Fibroblast of skin of back (primary cell): ENCODE data around the gene SVEP1.

Experiments used
- DNase-seq: peaks from one replicate; pipeline ENCODE4 v3.0.0-alpha.2; 2013

SVEP1 gene

GRCh38 chr9:110521206-110521605, 58.3 kb downstream of the SVEP1 start:
- no peak for DNase-seq

- peak; percentile 32 for DNase-seq
Observed at GRCh38 chr9:110520120-110520701, 59.3 kb downstream of the SVEP1 start.

GRCh38 chr9:110517483-110517882, 62.1 kb downstream of the SVEP1 start:
- DNase-seq, result no peak

DNA sequence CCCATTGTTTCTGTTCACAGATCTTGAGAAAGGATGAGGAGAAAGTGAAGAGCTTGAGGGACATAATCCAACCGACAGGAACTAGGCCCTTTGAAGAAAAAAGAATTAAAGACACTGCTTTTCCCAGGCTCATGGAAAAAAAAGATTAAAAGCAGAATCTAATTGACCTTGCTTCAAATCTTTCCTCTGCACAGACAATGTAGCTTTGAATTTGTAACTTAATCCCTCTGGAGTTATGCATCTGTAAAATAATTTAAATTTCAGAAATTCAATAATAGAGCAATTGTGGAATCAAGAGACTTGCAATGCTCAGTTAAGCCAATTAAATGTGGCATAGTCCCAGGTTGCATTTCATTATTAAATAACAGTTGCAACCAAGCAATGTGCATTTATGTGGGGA, 64.6 kb downstream of the SVEP1 start:
- no peak for DNase-seq

DNA sequence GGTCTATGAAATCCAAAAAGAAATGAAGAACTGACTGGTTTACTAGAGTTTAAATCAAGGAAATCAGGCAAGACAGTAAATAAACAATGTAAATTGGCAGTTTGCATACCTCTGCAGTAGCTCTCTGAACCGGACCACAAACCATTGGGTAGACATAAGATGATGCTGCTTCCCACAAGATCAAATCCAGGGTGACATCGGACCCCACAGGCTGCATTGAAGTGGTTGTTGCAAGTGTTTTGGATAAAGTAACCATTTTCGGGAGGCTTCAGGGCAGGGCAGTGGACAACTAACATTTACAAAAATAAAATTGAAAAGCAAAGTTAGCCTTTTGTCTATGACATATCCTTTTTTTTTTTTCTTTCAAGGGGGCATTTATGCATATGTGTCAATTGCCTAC, 66.7 kb downstream of the SVEP1 start:
- no peak for DNase-seq

- no peak for DNase-seq
Observed at GRCh38 chr9:110509792-110510191, 69.7 kb downstream of the SVEP1 start.

- DNase-seq, result no peak
Observed at GRCh38 chr9:110502842-110503241, 76.7 kb downstream of the SVEP1 start.

- DNase-seq, result no peak
Observed at GRCh38 chr9:110499608-110500007, 79.9 kb downstream of the SVEP1 start.

- DNase-seq, result no peak
Observed at GRCh38 chr9:110487196-110487595, 92.3 kb downstream of the SVEP1 start.

DNA sequence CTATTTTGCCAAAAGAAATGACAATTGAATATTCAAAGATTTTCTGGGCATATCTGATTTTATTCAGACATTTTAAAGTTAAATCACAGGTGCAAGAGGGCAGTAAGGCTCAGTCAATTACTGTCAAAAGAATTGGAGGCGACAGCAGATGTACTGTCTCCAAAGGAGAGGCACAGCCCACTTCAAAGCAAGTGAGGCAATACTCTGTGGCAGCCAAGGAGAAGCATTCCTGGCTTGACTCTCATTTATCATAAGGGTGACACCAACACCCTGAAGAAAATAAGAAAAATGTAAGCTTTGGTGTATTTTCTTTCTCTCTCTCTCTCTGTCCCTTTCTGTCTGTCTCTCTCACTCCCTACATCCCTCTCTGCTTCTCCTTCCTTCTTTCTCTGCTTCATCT, 93.3 kb downstream of the SVEP1 start:
- DNase-seq, result no peak

DNA sequence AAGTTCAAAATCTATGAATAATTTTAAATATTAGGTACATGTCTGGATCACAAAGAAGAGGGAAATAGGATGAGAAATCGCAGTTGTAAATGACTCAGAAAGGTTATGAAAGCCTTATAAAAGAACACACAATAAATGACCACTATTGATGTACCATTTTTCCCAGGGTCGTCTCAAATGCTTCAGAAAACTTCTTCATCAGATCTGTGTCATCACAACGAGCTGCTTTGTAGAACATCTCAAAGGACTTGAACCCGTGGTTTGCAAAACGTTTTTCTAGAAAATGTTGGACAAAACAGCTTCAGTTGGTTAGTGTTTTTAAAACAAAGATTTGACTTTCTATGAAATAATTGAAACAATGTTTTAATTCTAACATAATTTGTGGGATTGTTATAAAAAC, 100.1 kb downstream of the SVEP1 start:
- no peak for DNase-seq

- no peak for DNase-seq
Observed at GRCh38 chr9:110476251-110476650, 103.3 kb downstream of the SVEP1 start.

DNA sequence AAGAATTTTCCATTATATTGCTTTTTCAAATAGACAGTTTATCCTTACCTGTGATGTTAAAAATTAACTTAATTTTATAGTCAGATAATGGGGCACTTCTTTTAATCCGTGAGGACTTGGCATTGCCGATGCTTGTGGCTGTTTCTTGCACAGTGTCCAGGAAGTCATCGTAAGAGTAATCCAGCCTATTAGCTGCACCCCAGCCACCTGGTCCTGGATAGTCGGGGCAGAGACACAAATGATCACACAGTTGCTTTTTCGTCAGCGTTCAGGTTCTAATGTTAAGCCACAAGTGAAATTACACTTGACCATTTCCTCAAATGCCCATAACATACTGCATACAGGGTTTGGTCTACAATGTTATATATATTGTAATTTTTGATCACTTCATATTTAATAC, 107.4 kb downstream of the SVEP1 start:
- DNase-seq, result no peak

DNA sequence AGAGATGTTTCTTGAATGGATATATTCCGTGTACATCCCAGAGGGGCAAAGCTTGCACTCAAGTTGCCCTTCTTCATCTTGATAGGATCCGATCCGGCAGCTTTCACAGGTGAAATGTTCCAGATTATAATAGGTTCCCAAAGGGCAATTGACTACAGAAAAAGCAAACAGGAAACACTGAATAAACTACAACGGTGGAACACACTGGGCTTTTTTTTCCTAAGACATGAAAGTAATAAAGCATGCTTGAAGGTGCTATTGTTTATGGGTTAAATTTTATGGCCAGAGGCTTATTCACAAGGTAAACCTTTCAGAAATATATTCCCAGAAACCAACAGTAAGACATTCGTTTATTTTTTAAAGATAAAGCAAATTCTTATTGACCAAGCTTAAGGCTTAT, 110.6 kb downstream of the SVEP1 start:
- no peak for DNase-seq

DNA sequence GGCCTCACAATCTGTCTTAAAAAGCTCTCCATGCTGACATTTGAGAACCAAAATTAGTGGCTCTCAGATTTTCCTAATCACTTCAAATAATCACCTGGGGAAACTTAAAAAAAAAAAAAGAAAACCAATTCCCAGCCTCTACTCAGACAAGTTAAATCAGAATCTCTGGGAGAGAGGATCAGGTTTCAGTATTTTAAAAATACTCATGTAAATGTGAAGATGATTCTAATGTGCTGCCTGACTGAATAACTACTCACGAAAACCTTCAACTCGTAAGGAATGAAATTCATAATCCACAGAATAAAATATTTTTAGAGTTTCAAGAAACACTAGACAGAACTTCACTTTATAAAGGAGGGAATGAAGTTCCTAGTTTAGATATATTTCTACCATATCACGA, 114.4 kb downstream of the SVEP1 start:
- no peak for DNase-seq

DNA sequence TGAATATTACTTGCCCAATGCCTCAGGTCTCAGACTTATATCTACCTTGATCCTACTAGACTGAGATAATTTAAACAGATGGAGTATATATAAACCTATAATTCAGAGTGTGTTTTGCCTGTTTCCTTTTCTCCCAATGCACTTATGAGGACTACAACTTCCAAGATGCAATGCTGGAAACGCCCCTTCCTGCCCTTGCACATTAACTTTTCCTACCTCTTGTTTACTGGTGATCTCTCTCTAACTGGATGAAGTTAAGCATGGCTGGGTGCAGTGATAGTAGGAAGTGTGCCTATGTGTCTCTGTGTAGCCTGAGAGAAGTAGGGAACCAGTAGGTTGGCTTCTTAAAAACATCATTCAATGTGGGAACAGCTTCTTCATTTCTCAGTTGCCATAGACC, 115.2 kb downstream of the SVEP1 start:
- no peak for DNase-seq

- DNase-seq, result no peak
Observed at GRCh38 chr9:110463499-110463898, 116.0 kb downstream of the SVEP1 start.

DNA sequence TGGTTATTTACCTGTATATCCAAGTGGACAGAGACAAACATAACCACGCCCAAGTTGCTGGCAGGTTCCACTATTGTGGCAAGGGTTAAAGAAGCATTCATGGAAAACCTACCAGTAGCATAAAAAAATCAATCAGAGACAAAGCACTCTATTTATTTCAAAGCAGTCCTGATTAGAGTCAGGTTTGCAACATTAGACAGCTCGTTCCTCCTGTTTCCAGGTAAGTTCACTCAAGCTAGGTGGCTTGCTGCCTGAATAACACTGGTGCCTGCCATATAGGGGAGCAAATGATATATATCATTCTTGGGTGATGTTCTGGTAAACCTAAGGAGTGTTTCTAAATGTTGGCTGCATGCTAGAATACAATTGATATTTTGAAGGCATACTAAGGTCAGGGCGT, 122.3 kb downstream of the SVEP1 start:
- no peak for DNase-seq

DNA sequence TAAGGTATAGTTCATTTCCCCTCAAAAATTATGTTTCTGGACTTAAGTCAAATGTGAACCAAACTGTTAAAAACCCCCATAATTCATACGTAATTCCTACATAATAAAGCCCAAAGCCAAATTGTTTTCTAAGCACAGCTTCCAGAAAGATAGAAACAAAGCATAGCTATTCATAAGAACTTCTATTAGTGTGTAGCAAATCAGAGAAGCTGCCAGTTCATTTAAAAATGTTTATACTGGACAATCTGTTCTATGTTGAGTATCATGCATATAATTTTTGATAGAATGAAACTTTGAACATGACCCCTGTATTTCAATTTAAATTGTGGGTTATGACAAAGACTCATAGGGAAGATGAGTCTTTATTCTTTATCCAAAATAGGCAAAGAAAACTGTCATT, 122.9 kb downstream of the SVEP1 start:
- no peak for DNase-seq

- no peak for DNase-seq
Observed at GRCh38 chr9:110455860-110456259, 123.7 kb downstream of the SVEP1 start.

DNA sequence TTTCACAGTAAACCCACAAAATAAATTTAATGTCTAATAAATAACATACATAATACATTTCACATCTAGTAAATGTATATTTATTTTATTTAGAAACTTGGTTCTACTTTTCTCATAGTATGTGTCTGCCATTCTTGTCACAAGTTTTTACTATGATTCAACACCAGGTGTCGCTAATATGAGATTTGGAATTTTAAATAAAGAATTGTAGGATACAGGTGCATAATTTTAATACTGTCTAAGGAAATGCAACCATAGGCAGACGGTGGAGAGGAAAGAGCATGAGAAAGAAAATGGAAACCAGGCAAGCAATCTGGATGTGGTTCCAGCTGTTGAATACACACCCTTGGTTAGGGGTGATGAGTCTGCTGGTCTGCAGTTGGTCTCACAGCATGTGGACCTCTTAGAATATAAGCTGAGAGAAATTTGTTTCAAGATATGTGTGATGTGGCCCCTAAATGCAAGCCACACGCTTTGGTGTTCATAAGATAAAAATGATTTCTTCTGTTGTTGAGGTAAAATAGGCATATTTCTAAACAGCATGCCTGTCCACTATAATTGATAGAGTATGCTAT, 127.2 kb downstream of the SVEP1 start:
- peak; percentile 24 for DNase-seq

DNA sequence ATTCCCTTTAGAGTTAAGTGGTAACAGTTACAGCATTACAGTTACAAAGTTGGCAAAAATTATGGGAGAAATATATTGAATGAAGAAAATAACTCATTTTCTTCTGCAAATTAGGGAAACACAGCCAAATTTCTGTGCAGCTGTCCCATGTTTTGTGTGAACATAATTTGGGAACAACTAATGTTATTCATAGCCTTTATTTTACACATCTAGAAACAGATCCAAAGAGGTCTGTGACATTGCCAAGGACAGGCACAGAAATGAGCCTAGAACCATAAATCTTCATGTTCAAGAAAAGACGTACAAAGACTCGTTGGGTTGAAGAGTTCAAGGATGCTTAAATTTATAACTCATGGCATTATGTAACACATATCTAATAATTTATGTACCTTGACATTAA, 127.8 kb downstream of the SVEP1 start:
- no peak for DNase-seq

GRCh38 chr9:110447476-110447875, 132.1 kb downstream of the SVEP1 start:
- DNase-seq, result no peak

DNA sequence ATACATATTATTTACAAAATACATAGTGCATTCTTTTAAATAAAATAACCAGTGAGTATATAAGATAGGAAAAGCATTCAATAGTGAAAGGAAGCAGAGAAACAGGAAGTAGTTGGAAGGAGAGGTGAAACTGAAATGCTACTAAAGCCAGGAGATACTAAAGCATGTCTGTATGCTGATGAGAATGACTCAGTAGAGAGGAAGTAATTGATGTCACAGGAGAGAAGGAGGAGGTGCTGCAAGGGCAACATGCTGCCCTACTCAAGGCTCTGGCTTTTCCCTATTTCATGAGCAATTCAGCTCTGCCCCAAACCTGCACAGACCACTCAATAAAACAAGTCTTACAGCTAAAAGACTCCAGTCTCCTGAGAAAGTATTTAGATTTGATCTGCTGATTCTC, 133.4 kb downstream of the SVEP1 start:
- peak; percentile 14 for DNase-seq

GRCh38 chr9:110444911-110445310, 134.6 kb downstream of the SVEP1 start:
- peak; percentile 24 for DNase-seq
